Erythroblast (primary cell): Measurements from ENCODE around the gene NLGN3.

Source experiments
- DNase-seq, 2 experiments: peaks; one replicate each; lab custom pipeline; 2025; lab: John Stamatoyannopoulos, UW
- GATA1 ChIP-seq: IDR thresholded peaks from 2 replicates; pipeline ENCODE4 v1.6.1; 2011; ENCODE audit warnings: low read depth, mild to moderate bottlenecking, control low read depth, low read length, moderate library complexity
- POLR2A ChIP-seq: IDR thresholded peaks from 2 replicates; pipeline ENCODE4 v1.6.1; 2011; ENCODE audit warnings: mild to moderate bottlenecking, low read length

Gene NLGN3

GRCh38 chrX:71191248-71191647 is 46.6 kb downstream of the NLGN3 start:
- no peak for DNase-seq
- TF ChIP-seq POLR2A (no peak), GATA1 (no peak)

- DNase-seq: no peak
- TF ChIP-seq GATA1: no peak
- no peak for TF ChIP-seq POLR2A
These were observed 51.5 kb downstream of the NLGN3 start for GRCh38 chrX:71195964-71196649.

- no peak for DNase-seq
- TF ChIP-seq POLR2A (no peak), GATA1 (no peak)
These were observed 53.4 kb downstream of the NLGN3 start for GRCh38 chrX:71198066-71198465.

GRCh38 chrX:71199252-71200008 is 54.8 kb downstream of the NLGN3 start:
- no peak for DNase-seq
- TF ChIP-seq POLR2A: no peak
- no peak for TF ChIP-seq GATA1

- TF ChIP-seq POLR2A (no peak), GATA1 (no peak)
- no peak for DNase-seq
These were observed 66.2 kb downstream of the NLGN3 start for GRCh38 chrX:71210816-71211215.

DNA sequence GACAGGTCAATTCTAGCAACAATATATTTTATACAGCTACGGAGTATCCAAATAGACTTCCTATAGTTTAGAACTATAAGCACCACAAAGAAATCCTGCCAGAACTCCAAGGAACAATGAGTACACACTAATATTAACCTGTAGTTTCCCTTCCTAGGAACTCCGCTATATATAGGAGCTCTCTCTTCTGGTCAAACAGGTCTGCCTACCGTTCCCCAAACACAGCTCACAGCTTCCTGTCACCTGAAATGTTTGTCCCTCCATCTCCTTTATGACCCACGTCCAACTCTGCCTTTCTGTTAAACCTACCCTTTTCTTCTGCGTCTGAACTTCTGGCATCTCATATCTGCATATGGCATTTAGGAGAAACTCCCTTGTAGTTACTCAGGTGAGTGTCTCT is 67.9 kb downstream of the NLGN3 start:
- DNase-seq: no peak
- no peak for TF ChIP-seq GATA1
- TF ChIP-seq POLR2A: no peak

- TF ChIP-seq POLR2A (no peak), GATA1 (no peak)
These were observed 69.5 kb downstream of the NLGN3 start for GRCh38 chrX:71214152-71214551.

DNA sequence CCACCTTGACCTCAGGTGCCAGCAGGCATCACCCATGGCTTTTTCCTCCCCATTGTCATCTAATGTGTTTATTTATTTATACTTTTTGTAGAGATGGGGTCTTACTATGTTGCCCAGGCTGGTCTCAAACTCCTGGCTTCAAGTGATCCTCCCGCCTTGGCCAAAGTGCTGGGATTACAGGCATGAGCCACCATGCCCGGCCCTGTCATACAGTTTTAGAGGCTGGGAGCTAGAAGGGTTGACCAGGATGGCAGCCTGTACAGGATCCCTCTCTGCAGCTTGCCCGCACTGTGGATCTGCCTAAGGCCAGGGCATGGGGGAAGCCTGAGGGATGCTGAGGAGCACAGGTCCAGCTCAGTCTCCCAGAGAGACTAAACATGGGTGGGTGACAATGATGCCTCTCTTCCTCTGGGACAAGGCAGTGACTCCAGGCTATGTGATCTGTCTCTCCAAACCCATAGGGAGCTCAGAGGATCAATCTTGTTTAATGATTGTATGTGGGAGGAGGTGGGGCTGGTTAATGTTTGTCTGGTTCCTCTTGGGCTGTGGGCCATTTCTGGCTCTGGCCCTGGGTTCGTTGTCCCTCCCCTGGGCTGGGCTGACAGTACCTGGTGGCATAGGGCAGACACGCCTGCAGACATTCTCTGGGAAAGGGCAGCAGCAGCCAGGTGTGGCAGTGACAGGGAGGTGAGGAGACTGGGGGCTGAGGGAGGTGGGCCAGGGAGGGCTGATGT is 70.1 kb downstream of the NLGN3 start:
- no peak for DNase-seq
- TF ChIP-seq POLR2A: no peak
- TF ChIP-seq GATA1: no peak

More at GRCh38 chrX:71214152-71214551, 69.5 kb downstream of the NLGN3 start:
- DNase-seq: no peak

DNA sequence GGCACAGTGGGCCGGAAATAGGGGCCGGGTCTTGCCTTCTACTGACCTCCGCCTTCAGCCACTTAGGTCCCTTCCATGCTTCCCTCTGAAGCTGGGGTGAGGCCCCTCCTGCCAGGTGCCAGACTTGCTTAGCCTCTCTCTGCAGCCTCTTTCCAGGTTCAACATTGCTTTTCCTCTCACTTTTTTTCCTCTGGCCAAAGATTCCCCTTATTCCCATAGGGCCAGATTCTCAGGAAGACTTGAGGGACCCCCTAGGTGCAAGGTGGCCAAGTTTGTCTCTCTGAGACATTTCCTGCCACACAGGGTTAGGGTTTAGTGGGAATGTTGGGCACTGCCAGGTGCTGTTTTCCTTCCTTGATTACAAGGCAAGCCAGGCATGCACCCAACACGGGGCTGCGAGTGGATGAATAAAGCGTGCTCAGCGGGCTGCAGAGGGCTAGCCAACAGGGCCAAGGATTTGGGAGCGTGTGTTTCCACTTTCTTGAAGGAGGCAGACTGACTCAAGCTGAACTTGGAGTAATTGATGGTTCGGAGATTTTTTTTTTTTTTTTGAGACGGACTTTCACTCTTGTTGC is 70.8 kb downstream of the NLGN3 start:
- TF ChIP-seq POLR2A (no peak), GATA1 (no peak)
- no peak for DNase-seq

- no peak for DNase-seq
- TF ChIP-seq GATA1 (no peak), POLR2A (no peak)
These were observed 71.8 kb downstream of the NLGN3 start for GRCh38 chrX:71216485-71216884.

GRCh38 chrX:71217298-71217697 is 72.7 kb downstream of the NLGN3 start:
- DNase-seq: no peak
- TF ChIP-seq GATA1: no peak
- no peak for TF ChIP-seq POLR2A
